Hepatocyte (in vitro differentiated cells): ENCODE measurements around the gene MYL3. TPM values are rescaled to one million over a fixed set of nuclear protein-coding genes. Genes with fewer than 3 reads are reported as not detected.

Source experiments
- DNase-seq: peaks from one replicate; pipeline ENCODE4 v3.0.0-alpha.2; 2016; ENCODE audit warnings: low spot score
- H2AFZ ChIP-seq: fragments of 200-600 bp; sonication (generic); 2 replicates; pipeline ENCODE4 v1.6.0; 2016; ENCODE audit warnings: antibody characterized with exemption, mild to moderate bottlenecking
- H3K27ac ChIP-seq: fragments of 200-600 bp; sonication (generic); 2 replicates; pipeline ENCODE4 v1.5.1; 2016; ENCODE audit warnings: mild to moderate bottlenecking
- H3K27me3 ChIP-seq: fragments of 200-600 bp; sonication (generic); 2 replicates; pipeline ENCODE4 v1.6.1; 2016
- H3K36me3 ChIP-seq: fragments of 200-600 bp; sonication (generic); replicated peaks from 2 replicates; pipeline ENCODE4 v1.5.1; 2016; ENCODE audit warnings: low read depth; ENCODE audit not compliant: insufficient read depth
- H3K4me1 ChIP-seq: fragments of 200-600 bp; sonication (generic); 2 replicates; pipeline ENCODE4 v1.5.1; 2016; ENCODE audit warnings: mild to moderate bottlenecking, moderate library complexity; ENCODE audit not compliant: insufficient read depth
- H3K4me2 ChIP-seq: fragments of 200-600 bp; sonication (generic); 2 replicates; pipeline ENCODE4 v1.6.0; 2016
- H3K4me3 ChIP-seq: fragments of 200-600 bp; sonication (generic); 2 replicates; pipeline ENCODE4 v1.5.1; 2016; ENCODE audit warnings: mild to moderate bottlenecking
- H3K79me2 ChIP-seq: fragments of 200-600 bp; sonication (generic); 2 replicates; pipeline ENCODE4 v1.6.0; 2017; ENCODE audit warnings: mild to moderate bottlenecking
- H3K9me2 ChIP-seq: fragments of 200-600 bp; sonication (generic); replicated peaks from 2 replicates; pipeline ENCODE4 v1.6.0; 2017; ENCODE audit warnings: mild to moderate bottlenecking; ENCODE audit not compliant: insufficient read depth
- H3K9me3 ChIP-seq: fragments of 200-600 bp; sonication (generic); 2 replicates; pipeline ENCODE4 v1.5.1; 2016; ENCODE audit warnings: low read depth, mild to moderate bottlenecking
- H4K20me1 ChIP-seq: fragments of 200-600 bp; sonication (generic); 2 replicates; pipeline ENCODE4 v1.6.0; 2016; ENCODE audit warnings: mild to moderate bottlenecking; ENCODE audit not compliant: insufficient read depth, poor library complexity, severe bottlenecking
- EZH2 ChIP-seq: fragments of 200-600 bp; sonication (generic); IDR thresholded peaks from 2 replicates; pipeline ENCODE4 v1.6.1; 2016; ENCODE audit warnings: antibody characterized with exemption, mild to moderate bottlenecking, borderline replicate concordance
- EZH2phosphoT487 ChIP-seq: fragments of 200-600 bp; sonication (generic); IDR thresholded peaks from one replicate; pipeline ENCODE4 v1.6.1; 2018; ENCODE audit warnings: antibody characterized with exemption, mild to moderate bottlenecking, low read depth, moderate library complexity; ENCODE audit not compliant: unreplicated experiment, severe bottlenecking
- WGBS: methylation state at CpG from one replicate; pipeline ENCODE4 v1.1.6; 2016; ENCODE audit warnings: low lambda C conversion rate; ENCODE audit errors: missing lambda C conversion rate; 5-methylcytosine and 5-hydroxymethylcytosine counted together
- polyA plus RNA-seq: library from polyadenylated mRNA; unstranded; fragments of >200 nt; fragmentation: Nextera tagmentation; extraction: Ambion mirVana; gene quantifications from 2 replicates; pipeline ENCODE4 v1.2.1, GENCODE V29; 2016
- total RNA-seq: library from RNA; depleted of rRNA; stranded (reverse); fragments of >200 nt; gene quantifications from 2 replicates; pipeline ENCODE4 v1.2.3, GENCODE V29; 2014
- TF ChIP-seq, protein P1 (sequence below): fragments of 200-600 bp; sonication (generic); IDR thresholded peaks from 2 replicates; pipeline ENCODE4 v1.5.1; 2016; ENCODE audit warnings: antibody characterized with exemption, mild to moderate bottlenecking; ENCODE audit not compliant: poor library complexity

MYL3 gene
- total and polyA plus RNA-seq, 2 experiments from 2014 or later: 9.5 to 9.7 TPM

DNA sequence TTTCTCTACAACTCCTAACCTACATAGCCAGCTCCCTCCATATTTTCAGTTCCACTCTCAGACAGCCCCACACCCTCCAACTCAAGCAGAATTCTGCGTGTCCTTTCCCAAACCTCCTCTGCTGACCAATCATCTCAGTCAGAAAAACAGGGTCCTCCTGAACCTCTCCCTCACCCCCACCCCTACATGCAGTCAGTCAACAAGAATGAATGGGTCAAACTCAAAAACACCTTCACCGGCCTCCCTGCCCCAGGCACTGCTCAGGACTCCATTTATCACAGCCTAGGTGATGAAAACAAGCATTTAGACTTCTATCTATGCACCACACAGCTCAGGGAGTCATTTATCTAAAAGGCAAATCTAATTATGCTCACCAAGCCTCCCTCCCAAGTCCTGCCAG is 32.4 kb downstream of the MYL3 start:
- no peaks in the 10 kb centered on the region for H3K4me1 ChIP-seq
- H3K27ac ChIP-seq: no peak overlapping the region
- no peaks in the 10 kb centered on the region for H3K9me3 ChIP-seq
- no peaks in the 10 kb centered on the region for H3K36me3 ChIP-seq
- 77% methylated on average over 2 of the region's 2 CpGs for WGBS
- no peak overlapping the region for H3K4me3 ChIP-seq
- H4K20me1 ChIP-seq: no peaks in the 10 kb centered on the region
- H3K9me2 ChIP-seq: no peaks in the 10 kb centered on the region
- no peaks in the 10 kb centered on the region for H3K27me3 ChIP-seq
- H2AFZ ChIP-seq: no peak overlapping the region
- DNase-seq: no peak
- no peak overlapping the region for H3K4me2 ChIP-seq
- no peaks in the 10 kb centered on the region for H3K79me2 ChIP-seq
- no peak for TF ChIP-seq EZH2phosphoT487
- no peak for TF ChIP-seq EZH2
- TF ChIP-seq, protein P1, sequence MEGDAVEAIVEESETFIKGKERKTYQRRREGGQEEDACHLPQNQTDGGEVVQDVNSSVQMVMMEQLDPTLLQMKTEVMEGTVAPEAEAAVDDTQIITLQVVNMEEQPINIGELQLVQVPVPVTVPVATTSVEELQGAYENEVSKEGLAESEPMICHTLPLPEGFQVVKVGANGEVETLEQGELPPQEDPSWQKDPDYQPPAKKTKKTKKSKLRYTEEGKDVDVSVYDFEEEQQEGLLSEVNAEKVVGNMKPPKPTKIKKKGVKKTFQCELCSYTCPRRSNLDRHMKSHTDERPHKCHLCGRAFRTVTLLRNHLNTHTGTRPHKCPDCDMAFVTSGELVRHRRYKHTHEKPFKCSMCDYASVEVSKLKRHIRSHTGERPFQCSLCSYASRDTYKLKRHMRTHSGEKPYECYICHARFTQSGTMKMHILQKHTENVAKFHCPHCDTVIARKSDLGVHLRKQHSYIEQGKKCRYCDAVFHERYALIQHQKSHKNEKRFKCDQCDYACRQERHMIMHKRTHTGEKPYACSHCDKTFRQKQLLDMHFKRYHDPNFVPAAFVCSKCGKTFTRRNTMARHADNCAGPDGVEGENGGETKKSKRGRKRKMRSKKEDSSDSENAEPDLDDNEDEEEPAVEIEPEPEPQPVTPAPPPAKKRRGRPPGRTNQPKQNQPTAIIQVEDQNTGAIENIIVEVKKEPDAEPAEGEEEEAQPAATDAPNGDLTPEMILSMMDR: no peak

DNA sequence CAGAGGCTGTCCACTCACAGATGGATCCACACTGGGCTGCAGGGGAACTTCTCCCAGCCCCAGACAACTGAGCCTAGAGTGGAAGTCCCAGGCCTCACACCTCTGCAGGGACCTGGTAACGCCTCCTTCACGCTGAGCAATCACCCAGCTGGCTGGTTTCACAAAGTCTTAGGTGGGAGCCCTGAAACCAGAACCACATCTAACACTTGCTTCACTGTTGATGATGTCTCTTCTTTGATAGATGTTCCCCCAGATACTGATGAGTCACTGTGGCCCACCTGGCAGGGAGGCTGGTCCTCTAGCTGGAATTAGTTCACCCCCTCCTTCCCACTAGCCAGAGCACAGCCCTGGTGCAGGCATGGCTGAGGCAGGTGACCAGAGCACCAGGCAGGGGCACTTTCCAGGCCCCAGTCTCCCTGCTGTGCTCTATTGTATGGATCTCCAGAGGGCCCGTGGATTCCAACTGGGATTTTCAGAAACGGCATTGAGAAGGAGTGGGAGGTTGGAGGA is 33.5 kb downstream of the MYL3 start:
- Histone ChIP-seq H2AFZ (no peak overlapping the region), H3K4me2 (no peak overlapping the region), H4K20me1 (no peaks in the 10 kb centered on the region), H3K36me3 (no peaks in the 10 kb centered on the region), H3K9me3 (no peaks in the 10 kb centered on the region), H3K4me1 (no peaks in the 10 kb centered on the region), H3K79me2 (no peaks in the 10 kb centered on the region), H3K27ac (no peak overlapping the region), H3K4me3 (no peak overlapping the region), H3K27me3 (no peaks in the 10 kb centered on the region), H3K9me2 (no peaks in the 10 kb centered on the region)
- 58% methylated on average over 4 of the region's 4 CpGs for WGBS
- no peak for DNase-seq
- TF ChIP-seq EZH2phosphoT487 (no peak), EZH2 (no peak)
- TF ChIP-seq, protein P1: no peak

DNA sequence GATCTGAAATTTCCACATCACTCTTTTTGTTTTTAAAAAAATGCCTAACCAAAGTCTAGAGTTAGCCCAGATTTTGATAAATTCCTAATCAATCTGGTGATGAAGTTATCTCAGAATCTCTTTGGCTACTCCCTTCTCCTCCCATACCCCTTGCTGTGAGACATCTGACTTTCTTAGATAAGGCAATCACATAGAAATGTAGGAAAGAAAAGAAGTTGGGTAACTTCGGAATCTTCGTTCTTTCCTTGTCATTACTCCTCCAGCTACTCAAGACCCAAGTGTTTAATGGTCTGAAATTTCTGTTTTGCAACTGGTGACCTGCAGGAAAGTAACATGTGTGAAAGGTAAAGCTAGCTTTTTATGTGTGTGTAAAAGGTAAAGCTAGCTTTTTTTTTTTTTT is 37.8 kb downstream of the MYL3 start:
- whole genome bisulfite sequencing: 91% methylated on average over 2 of the region's 2 CpGs
- H3K9me2 ChIP-seq: no peaks in the 10 kb centered on the region
- H3K4me2 ChIP-seq: no peak overlapping the region
- no peaks in the 10 kb centered on the region for H3K27me3 ChIP-seq
- no peak for DNase-seq
- no peaks in the 10 kb centered on the region for H4K20me1 ChIP-seq
- no peaks in the 10 kb centered on the region for H3K4me1 ChIP-seq
- no peaks in the 10 kb centered on the region for H3K79me2 ChIP-seq
- no peak for TF ChIP-seq EZH2
- TF ChIP-seq, protein P1: no peak
- TF ChIP-seq EZH2phosphoT487: no peak
- no peak overlapping the region for H2AFZ ChIP-seq
- no peak overlapping the region for H3K27ac ChIP-seq
- H3K36me3 ChIP-seq: no peaks in the 10 kb centered on the region
- no peak overlapping the region for H3K4me3 ChIP-seq
- no peaks in the 10 kb centered on the region for H3K9me3 ChIP-seq
